ENCODE measurements around the gene KANK4.

The KANK4 gene

GRCh38 chr1:62352387-62352786, 33.2 kb upstream of the KANK4 start:
- in situ Hi-C loops (cut with MboI; ENCODE audit: low sequenced_read_pairs, unreplicated experiment) = no loop called here
- no peak for DNase-seq (ENCODE audit: low spot score)
- TF ChIP-seq CTCF (IDR thresholded peaks at IDR 0.05; ENCODE audit: borderline replicate concordance, control extremely low read depth, extremely low read depth, insufficient read depth, missing control alignments) = no peak

- no peak for DNase-seq (ENCODE audit: low spot score)
- in situ Hi-C loops (cut with MboI; ENCODE audit: low sequenced_read_pairs, unreplicated experiment) = no loop called here
- no peak for TF ChIP-seq CTCF (IDR thresholded peaks at IDR 0.05; ENCODE audit: borderline replicate concordance, control extremely low read depth, extremely low read depth, insufficient read depth, missing control alignments)
Measured at GRCh38 chr1:62349470-62350233, 30.4 kb upstream of the KANK4 start.

GRCh38 chr1:62346886-62347285, 27.7 kb upstream of the KANK4 start:
- in situ Hi-C loops (cut with MboI; ENCODE audit: low sequenced_read_pairs, unreplicated experiment) = no loop called here
- no peak for DNase-seq (ENCODE audit: low spot score)
- TF ChIP-seq CTCF (IDR thresholded peaks at IDR 0.05; ENCODE audit: borderline replicate concordance, control extremely low read depth, extremely low read depth, insufficient read depth, missing control alignments) = no peak

GRCh38 chr1:62343911-62344310, 24.7 kb upstream of the KANK4 start:
- no peak for TF ChIP-seq CTCF (IDR thresholded peaks at IDR 0.05; ENCODE audit: borderline replicate concordance, control extremely low read depth, extremely low read depth, insufficient read depth, missing control alignments)
- in situ Hi-C loops (cut with MboI; ENCODE audit: low sequenced_read_pairs, unreplicated experiment) = no loop called here
- DNase-seq (ENCODE audit: low spot score) = no peak

- TF ChIP-seq CTCF (IDR thresholded peaks at IDR 0.05; ENCODE audit: borderline replicate concordance, control extremely low read depth, extremely low read depth, insufficient read depth, missing control alignments) = no peak
- in situ Hi-C loops (cut with MboI; ENCODE audit: low sequenced_read_pairs, unreplicated experiment) = no loop called here
- no peak for DNase-seq (ENCODE audit: low spot score)
Measured at GRCh38 chr1:62342270-62342669, 23.0 kb upstream of the KANK4 start.

- in situ Hi-C loops (cut with MboI; ENCODE audit: low sequenced_read_pairs, unreplicated experiment) = no loop called here
- no peak for TF ChIP-seq CTCF (IDR thresholded peaks at IDR 0.05; ENCODE audit: borderline replicate concordance, control extremely low read depth, extremely low read depth, insufficient read depth, missing control alignments)
- DNase-seq (ENCODE audit: low spot score) = no peak
Measured at GRCh38 chr1:62341615-62342014, 22.4 kb upstream of the KANK4 start.

Measured in GM13976 (cell line).